Measurements from ENCODE around the gene TPP2.

- TF ChIP-seq KLF13 (tag; IDR thresholded peaks at IDR 0.05; ENCODE audit: borderline replicate concordance, low read depth) (no peak), EP300 (IDR thresholded peaks at IDR 0.05; ENCODE audit: low read length) (no peak), CTCF (IDR thresholded peaks at IDR 0.05 in 2 of 3, conservative IDR thresholded peaks at IDR 0.05 in 1 of 3; ENCODE audit: insufficient read depth in 2 of 3, low read depth in 1 of 3, low read length in 3 of 3) (no peak), ZNF274 (IDR thresholded peaks at IDR 0.05; ENCODE audit: borderline replicate concordance, low read depth, low read length) (no peak), MXD1 (CRISPR knock-in tag; IDR thresholded peaks at IDR 0.05; ENCODE audit: borderline replicate concordance, poor library complexity, severe bottlenecking) (no peak), ZNF253 (CRISPR knock-in tag; conservative IDR thresholded peaks at IDR 0.05) (no peak), BRF1 (IDR thresholded peaks at IDR 0.05; ENCODE audit: borderline replicate concordance, extremely low read depth, insufficient read length) (no peak), ZNF518B (CRISPR knock-in tag; IDR thresholded peaks at IDR 0.05) (no peak)
- TF ChIP-seq, protein P1, sequence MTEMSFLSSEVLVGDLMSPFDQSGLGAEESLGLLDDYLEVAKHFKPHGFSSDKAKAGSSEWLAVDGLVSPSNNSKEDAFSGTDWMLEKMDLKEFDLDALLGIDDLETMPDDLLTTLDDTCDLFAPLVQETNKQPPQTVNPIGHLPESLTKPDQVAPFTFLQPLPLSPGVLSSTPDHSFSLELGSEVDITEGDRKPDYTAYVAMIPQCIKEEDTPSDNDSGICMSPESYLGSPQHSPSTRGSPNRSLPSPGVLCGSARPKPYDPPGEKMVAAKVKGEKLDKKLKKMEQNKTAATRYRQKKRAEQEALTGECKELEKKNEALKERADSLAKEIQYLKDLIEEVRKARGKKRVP (CRISPR knock-in tag; IDR thresholded peaks at IDR 0.05), result no peak
- TF ChIP-seq, protein P2, sequence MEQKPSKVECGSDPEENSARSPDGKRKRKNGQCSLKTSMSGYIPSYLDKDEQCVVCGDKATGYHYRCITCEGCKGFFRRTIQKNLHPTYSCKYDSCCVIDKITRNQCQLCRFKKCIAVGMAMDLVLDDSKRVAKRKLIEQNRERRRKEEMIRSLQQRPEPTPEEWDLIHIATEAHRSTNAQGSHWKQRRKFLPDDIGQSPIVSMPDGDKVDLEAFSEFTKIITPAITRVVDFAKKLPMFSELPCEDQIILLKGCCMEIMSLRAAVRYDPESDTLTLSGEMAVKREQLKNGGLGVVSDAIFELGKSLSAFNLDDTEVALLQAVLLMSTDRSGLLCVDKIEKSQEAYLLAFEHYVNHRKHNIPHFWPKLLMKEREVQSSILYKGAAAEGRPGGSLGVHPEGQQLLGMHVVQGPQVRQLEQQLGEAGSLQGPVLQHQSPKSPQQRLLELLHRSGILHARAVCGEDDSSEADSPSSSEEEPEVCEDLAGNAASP (IDR thresholded peaks at IDR 0.05), result no peak
- TF ChIP-seq, protein P3, sequence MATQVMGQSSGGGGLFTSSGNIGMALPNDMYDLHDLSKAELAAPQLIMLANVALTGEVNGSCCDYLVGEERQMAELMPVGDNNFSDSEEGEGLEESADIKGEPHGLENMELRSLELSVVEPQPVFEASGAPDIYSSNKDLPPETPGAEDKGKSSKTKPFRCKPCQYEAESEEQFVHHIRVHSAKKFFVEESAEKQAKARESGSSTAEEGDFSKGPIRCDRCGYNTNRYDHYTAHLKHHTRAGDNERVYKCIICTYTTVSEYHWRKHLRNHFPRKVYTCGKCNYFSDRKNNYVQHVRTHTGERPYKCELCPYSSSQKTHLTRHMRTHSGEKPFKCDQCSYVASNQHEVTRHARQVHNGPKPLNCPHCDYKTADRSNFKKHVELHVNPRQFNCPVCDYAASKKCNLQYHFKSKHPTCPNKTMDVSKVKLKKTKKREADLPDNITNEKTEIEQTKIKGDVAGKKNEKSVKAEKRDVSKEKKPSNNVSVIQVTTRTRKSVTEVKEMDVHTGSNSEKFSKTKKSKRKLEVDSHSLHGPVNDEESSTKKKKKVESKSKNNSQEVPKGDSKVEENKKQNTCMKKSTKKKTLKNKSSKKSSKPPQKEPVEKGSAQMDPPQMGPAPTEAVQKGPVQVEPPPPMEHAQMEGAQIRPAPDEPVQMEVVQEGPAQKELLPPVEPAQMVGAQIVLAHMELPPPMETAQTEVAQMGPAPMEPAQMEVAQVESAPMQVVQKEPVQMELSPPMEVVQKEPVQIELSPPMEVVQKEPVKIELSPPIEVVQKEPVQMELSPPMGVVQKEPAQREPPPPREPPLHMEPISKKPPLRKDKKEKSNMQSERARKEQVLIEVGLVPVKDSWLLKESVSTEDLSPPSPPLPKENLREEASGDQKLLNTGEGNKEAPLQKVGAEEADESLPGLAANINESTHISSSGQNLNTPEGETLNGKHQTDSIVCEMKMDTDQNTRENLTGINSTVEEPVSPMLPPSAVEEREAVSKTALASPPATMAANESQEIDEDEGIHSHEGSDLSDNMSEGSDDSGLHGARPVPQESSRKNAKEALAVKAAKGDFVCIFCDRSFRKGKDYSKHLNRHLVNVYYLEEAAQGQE (IDR thresholded peaks at IDR 0.05; ENCODE audit: borderline replicate concordance), result no peak
- TF ChIP-seq, protein P3 (CRISPR knock-in tag; IDR thresholded peaks at IDR 0.05; ENCODE audit: low read depth), result no peak
These were observed 13.6 kb downstream of the TPP2 start for GRCh38 chr13:102610296-102610895.

Measured in K562 (cell line).